HepG2 (cell line): Measurements from ENCODE around the gene ZG16. TPM values are rescaled to one million over a fixed set of nuclear protein-coding genes. Genes with fewer than 3 reads are reported as not detected.

Experiments
- ELF3 ChIP-seq: IDR thresholded peaks from 2 replicates; pipeline ENCODE4 v1.6.1; 2016; ENCODE audit warnings: missing genetic modification reagents, missing compliant biosample characterization
- FOXP1 ChIP-seq, 2 experiments: fragments of 450-650 bp in 1 of 2; IDR thresholded peaks; 2 replicates each; pipeline ENCODE4 v1.6.1; 2017 to 2018; ENCODE audit warnings: antibody characterized with exemption in 1 of 2
- GATAD2A ChIP-seq: IDR thresholded peaks from 2 replicates; pipeline ENCODE4 v1.6.1; 2016
- HNF4A ChIP-seq: sonication (generic); formaldehyde crosslinking; IDR thresholded peaks from 2 replicates; pipeline ENCODE4 v1.4.0; 2020; ENCODE audit warnings: missing genetic modification reagents
- HNF4G ChIP-seq, 2 experiments: sonication (generic) in 1 of 2; formaldehyde crosslinking in 1 of 2; IDR thresholded peaks; 2 replicates each; pipeline versions ENCODE4 v1.4.0 to v1.6.1; 2011 to 2020; ENCODE audit warnings: borderline replicate concordance in 2 of 2, low read depth in 2 of 2, mild to moderate bottlenecking in 2 of 2, low read length in 1 of 2, missing genetic modification reagents in 1 of 2, moderate library complexity in 1 of 2
- KAT7 ChIP-seq: IDR thresholded peaks from 2 replicates; pipeline ENCODE4 v1.6.1; 2018; ENCODE audit warnings: borderline replicate concordance, missing compliant biosample characterization
- KAT8 ChIP-seq: IDR thresholded peaks from 2 replicates; pipeline ENCODE4 v1.6.1; 2016; ENCODE audit warnings: missing genetic modification reagents, missing compliant biosample characterization
- SKI ChIP-seq: fragments of 450-650 bp; IDR thresholded peaks from one replicate; pipeline ENCODE4 v1.6.1; 2018; ENCODE audit warnings: mild to moderate bottlenecking; ENCODE audit not compliant: partially characterized antibody
- SMYD3 ChIP-seq: sonication (generic); formaldehyde crosslinking; IDR thresholded peaks from 2 replicates; pipeline ENCODE4 v1.8.1; 2023; ENCODE audit warnings: mild to moderate bottlenecking, missing genetic modification reagents
- SP5 ChIP-seq: IDR thresholded peaks from 2 replicates; pipeline ENCODE4 v1.6.1; 2016; ENCODE audit warnings: low read depth, borderline replicate concordance
- ZFP82 ChIP-seq: sonication (generic); formaldehyde crosslinking; IDR thresholded peaks from 2 replicates; pipeline ENCODE4 v1.5.1; 2020; ENCODE audit warnings: mild to moderate bottlenecking, missing genetic modification reagents, borderline replicate concordance
- ZNF124 ChIP-seq: sonication (generic); formaldehyde crosslinking; IDR thresholded peaks from 2 replicates; pipeline ENCODE4 v1.4.0; 2020; ENCODE audit warnings: missing genetic modification reagents
- ZNF326 ChIP-seq: sonication (generic); formaldehyde crosslinking; IDR thresholded peaks from 2 replicates; pipeline ENCODE4 v1.4.0; 2020; ENCODE audit warnings: missing genetic modification reagents, borderline replicate concordance
- ZNF775 ChIP-seq: sonication (generic); formaldehyde crosslinking; IDR thresholded peaks from 2 replicates; pipeline ENCODE4 v1.4.0; 2020; ENCODE audit warnings: missing genetic modification reagents, mild to moderate bottlenecking, moderate library complexity, borderline replicate concordance
- polyA plus RNA-seq, 8 experiments: library from polyadenylated mRNA; depleted of rRNA in 3 of 8; stranded (reverse) in 7 of 8; unstranded in 1 of 8; fragments of >200 nt; fragmentation: Illumina TruSeq in 4 of 8; extraction: Trizol in 4 of 8; gene quantifications; 2 replicates each; pipeline versions ENCODE4 v1.2.1 to v1.2.3, GENCODE V29; 2011 to 2016; ENCODE audit warnings: low read depth in 4 of 8, missing spikeins in 1 of 8, mixed read lengths in 1 of 8; ENCODE audit not compliant: insufficient read depth in 1 of 8
- total RNA-seq, 5 experiments: library from RNA; depleted of rRNA; stranded (reverse); fragments of >200 nt; fragmentation: Illumina TruSeq; extraction: Trizol; gene quantifications; 2 replicates each; pipeline ENCODE4 v1.2.3, GENCODE V29; 2016; ENCODE audit warnings: low read depth in 1 of 5
- TF ChIP-seq, protein P1 (sequence below): sonication (generic); formaldehyde crosslinking; IDR thresholded peaks from 2 replicates; pipeline ENCODE4 v1.4.0; 2020; ENCODE audit warnings: missing genetic modification reagents, borderline replicate concordance
- TF ChIP-seq, protein P2 (sequence below): sonication (generic); formaldehyde crosslinking; IDR thresholded peaks from 2 replicates; pipeline ENCODE4 v1.8.0; 2022; ENCODE audit warnings: mild to moderate bottlenecking, missing genetic modification reagents, borderline replicate concordance
- TF ChIP-seq, protein P3 (sequence below): sonication (generic); formaldehyde crosslinking; IDR thresholded peaks from 2 replicates; pipeline ENCODE4 v1.5.1; 2020; ENCODE audit warnings: mild to moderate bottlenecking, moderate library complexity, missing genetic modification reagents

Gene ZG16
- total and polyA plus RNA-seq, 2 of the 13 experiments (the other 11 are each of a cell fraction or from before 2014, with no cell fraction given), result 0.04 to 0.07 TPM

DNA sequence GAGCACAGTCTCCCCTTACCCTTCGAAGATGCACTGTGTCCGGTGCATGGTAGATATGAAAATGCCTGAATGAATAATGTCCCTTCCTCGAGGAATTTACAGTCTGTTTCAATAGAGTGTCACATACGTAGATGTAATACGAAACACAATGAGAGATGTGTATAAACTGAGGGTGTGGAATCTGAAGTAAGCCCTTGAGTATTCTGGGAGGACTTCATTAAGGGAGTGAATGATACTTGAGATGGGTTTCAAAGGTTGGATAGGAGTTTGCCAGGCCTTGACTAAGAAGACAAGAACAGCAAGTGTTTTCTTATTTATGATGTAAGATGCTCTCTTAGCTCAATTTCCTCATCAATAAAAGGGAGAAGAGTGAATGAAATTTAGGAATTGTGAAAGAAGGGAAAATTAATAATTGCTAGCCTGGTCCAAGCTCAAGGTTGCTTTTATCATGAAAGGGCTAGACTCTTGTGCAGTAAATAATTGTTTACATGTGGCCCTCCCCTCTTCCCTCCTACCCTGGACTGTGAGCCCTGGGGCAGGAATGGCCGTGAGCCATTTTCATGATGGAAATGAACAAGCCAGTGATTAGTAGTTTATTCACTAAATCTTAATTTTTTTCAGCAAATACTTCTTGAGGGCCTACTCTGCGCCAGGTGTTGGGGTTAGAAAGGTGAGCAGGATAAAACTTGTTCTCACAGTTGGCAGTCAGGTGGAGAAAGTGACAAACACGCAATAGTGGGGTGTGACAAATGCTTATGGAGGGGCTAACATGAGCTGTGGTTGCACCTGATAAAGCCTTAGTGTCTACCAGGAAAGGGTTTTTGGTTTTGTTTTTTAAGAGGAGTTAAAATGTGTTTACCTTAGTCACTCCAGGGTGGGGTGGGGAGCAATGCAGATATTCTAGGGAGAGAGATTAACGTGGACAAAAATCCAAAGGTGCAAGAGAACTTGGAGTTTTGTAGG lies 14.1 kb downstream of the ZG16 start (continued):
- TF ChIP-seq ZNF124 (CRISPR knock-in tag), result 0 out of 2 replicates have a peak, but pooled peaks have one; percentile 26
- TF ChIP-seq FOXP1 (IDR thresholded peaks at IDR 0.05), result peak; percentile 86
- peak; percentile 88 for TF ChIP-seq FOXP1 (CRISPR knock-in tag; IDR thresholded peaks at IDR 0.05)
- 0 out of 2 replicates have a peak, but pooled peaks have one; percentile 26 for TF ChIP-seq GATAD2A (CRISPR knock-in tag)
- TF ChIP-seq, protein P1, sequence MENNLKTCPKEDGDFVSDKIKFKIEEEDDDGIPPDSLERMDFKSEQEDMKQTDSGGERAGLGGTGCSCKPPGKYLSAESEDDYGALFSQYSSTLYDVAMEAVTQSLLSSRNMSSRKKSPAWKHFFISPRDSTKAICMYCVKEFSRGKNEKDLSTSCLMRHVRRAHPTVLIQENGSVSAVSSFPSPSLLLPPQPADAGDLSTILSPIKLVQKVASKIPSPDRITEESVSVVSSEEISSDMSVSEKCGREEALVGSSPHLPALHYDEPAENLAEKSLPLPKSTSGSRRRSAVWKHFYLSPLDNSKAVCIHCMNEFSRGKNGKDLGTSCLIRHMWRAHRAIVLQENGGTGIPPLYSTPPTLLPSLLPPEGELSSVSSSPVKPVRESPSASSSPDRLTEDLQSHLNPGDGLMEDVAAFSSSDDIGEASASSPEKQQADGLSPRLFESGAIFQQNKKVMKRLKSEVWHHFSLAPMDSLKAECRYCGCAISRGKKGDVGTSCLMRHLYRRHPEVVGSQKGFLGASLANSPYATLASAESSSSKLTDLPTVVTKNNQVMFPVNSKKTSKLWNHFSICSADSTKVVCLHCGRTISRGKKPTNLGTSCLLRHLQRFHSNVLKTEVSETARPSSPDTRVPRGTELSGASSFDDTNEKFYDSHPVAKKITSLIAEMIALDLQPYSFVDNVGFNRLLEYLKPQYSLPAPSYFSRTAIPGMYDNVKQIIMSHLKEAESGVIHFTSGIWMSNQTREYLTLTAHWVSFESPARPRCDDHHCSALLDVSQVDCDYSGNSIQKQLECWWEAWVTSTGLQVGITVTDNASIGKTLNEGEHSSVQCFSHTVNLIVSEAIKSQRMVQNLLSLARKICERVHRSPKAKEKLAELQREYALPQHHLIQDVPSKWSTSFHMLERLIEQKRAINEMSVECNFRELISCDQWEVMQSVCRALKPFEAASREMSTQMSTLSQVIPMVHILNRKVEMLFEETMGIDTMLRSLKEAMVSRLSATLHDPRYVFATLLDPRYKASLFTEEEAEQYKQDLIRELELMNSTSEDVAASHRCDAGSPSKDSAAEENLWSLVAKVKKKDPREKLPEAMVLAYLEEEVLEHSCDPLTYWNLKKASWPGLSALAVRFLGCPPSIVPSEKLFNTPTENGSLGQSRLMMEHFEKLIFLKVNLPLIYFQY (CRISPR knock-in tag), result 0 out of 2 replicates have a peak, but pooled peaks have one; percentile 27
- 0 out of 2 replicates have a peak, but pooled peaks have one; percentile 12 for TF ChIP-seq ELF3
- peak; percentile 21; the same call in 1 of the 2 replicates for TF ChIP-seq HNF4G (IDR thresholded peaks at IDR 0.05; ENCODE audit: borderline replicate concordance, low read depth, low read length)
- TF ChIP-seq HNF4G (CRISPR knock-in tag; IDR thresholded peaks at IDR 0.05; ENCODE audit: borderline replicate concordance, low read depth), result no peak
- peak; percentile 45; the same call in 1 of the 2 replicates for TF ChIP-seq KAT7 (CRISPR knock-in tag)
- TF ChIP-seq KAT8 (CRISPR knock-in tag), result 0 out of 2 replicates have a peak, but pooled peaks have one; percentile 11
- TF ChIP-seq, protein P2, sequence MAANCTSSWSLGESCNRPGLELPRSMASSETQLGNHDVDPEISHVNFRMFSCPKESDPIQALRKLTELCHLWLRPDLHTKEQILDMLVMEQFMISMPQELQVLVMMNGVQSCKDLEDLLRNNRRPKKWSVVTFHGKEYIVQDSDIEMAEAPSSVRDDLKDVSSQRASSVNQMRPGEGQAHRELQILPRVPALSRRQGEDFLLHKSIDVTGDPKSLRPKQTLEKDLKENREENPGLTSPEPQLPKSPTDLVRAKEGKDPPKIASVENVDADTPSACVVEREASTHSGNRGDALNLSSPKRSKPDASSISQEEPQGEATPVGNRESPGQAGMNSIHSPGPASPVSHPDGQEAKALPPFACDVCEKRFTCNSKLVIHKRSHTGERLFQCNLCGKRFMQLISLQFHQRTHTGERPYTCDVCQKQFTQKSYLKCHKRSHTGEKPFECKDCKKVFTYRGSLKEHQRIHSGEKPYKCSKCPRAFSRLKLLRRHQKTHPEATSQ (CRISPR knock-in tag), result 0 out of 2 replicates have a peak, but pooled peaks have one; percentile 31
- TF ChIP-seq SP5 (CRISPR knock-in tag), result peak; percentile 25; the same call in 1 of the 2 replicates
- peak; percentile 29 for TF ChIP-seq SKI
- TF ChIP-seq SMYD3 (CRISPR knock-in tag), result peak; percentile 25; the same call in 1 of the 2 replicates
- no peak for TF ChIP-seq ZNF326 (CRISPR knock-in tag)
- no peak for TF ChIP-seq ZNF775 (CRISPR knock-in tag)
- TF ChIP-seq HNF4A, result peak; percentile 67
- TF ChIP-seq ZFP82 (CRISPR knock-in tag), result no peak
- TF ChIP-seq, protein P3, sequence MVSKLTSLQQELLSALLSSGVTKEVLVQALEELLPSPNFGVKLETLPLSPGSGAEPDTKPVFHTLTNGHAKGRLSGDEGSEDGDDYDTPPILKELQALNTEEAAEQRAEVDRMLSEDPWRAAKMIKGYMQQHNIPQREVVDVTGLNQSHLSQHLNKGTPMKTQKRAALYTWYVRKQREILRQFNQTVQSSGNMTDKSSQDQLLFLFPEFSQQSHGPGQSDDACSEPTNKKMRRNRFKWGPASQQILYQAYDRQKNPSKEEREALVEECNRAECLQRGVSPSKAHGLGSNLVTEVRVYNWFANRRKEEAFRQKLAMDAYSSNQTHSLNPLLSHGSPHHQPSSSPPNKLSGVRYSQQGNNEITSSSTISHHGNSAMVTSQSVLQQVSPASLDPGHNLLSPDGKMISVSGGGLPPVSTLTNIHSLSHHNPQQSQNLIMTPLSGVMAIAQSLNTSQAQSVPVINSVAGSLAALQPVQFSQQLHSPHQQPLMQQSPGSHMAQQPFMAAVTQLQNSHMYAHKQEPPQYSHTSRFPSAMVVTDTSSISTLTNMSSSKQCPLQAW (CRISPR knock-in tag), result 0 out of 2 replicates have a peak, but pooled peaks have one; percentile 15
